ENCODE results near the gene TTLL11.

DNA sequence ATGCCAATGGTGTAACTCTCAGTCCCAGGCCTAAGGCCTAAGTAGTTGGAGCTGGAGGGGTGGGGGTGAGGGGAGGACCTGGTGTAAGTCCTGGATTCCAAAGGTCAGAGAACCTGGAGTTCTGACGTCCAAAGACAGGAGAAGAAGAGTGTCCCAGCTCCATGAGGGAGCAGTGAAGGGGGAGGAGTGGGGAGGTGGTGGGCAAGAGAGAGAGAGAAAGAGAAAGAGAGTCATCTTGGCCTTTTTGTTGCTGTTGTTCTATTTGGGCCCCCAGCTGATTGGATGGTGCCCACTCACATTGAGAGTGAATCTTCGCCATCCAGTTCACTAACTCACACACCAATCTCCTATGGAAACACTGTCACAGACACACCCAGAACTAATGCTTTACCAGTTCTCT is 242.7 kb downstream of the TTLL11 start:
- TF ChIP-seq GATA3 (IDR thresholded peaks at IDR 0.05; ENCODE audit: low read depth, low read length) (no peak), GATA2 (IDR thresholded peaks at IDR 0.05; ENCODE audit: low read depth, low read length) (no peak)

All from SH-SY5Y (cell line).